Measurements from ENCODE around the gene PIM2. TPM values are rescaled to one million over a fixed set of nuclear protein-coding genes. Genes with fewer than 3 reads are reported as not detected.

PIM2 gene
- total and polyA plus RNA-seq, 2 experiments from 2014 or later = 11.5 to 16.8 TPM

GRCh38 chrX:48935301-48935670, 16.5 kb upstream of the PIM2 start:
- no peak overlapping the region for H3K4me3 ChIP-seq
- peaks cover 22% of the 10 kb centered on the region for H3K79me2 ChIP-seq
- no peak for TF ChIP-seq CTCF (IDR thresholded peaks at IDR 0.05; ENCODE audit: poor library complexity)
- TF ChIP-seq EZH2 (IDR thresholded peaks at IDR 0.05; ENCODE audit: borderline replicate concordance) = no peak
- no peak for TF ChIP-seq EZH2phosphoT487 (IDR thresholded peaks at IDR 0.05; ENCODE audit: low read depth, severe bottlenecking, unreplicated experiment)
- no peak for DNase-seq (ENCODE audit: low spot score)
- H3K27me3 ChIP-seq = no peaks in the 10 kb centered on the region
- no peaks in the 10 kb centered on the region for H3K4me1 ChIP-seq (ENCODE audit: insufficient read depth)
- no peak overlapping the region for H3K4me2 ChIP-seq
- H3K36me3 ChIP-seq (replicated peaks; ENCODE audit: insufficient read depth, low read depth) = no peaks in the 10 kb centered on the region
- H3K9me3 ChIP-seq (ENCODE audit: low read depth) = no peaks in the 10 kb centered on the region
- H2AFZ ChIP-seq = no peak overlapping the region
- H3K27ac ChIP-seq = no peak overlapping the region
- 100% methylated on average over 1 of the region's 1 CpG for WGBS (ENCODE audit: low lambda C conversion rate, missing lambda C conversion rate)
- peaks cover 6% of the 10 kb centered on the region for H4K20me1 ChIP-seq (ENCODE audit: insufficient read depth, poor library complexity, severe bottlenecking)
- no peaks in the 10 kb centered on the region for H3K9me2 ChIP-seq (replicated peaks; ENCODE audit: insufficient read depth)

- Histone ChIP-seq H3K27me3 (no peaks in the 10 kb centered on the region), H3K4me2 (no peak overlapping the region), H4K20me1 (ENCODE audit: insufficient read depth, poor library complexity, severe bottlenecking) (peaks cover 6% of the 10 kb centered on the region), H3K4me3 (no peak overlapping the region), H3K9me3 (ENCODE audit: low read depth) (no peaks in the 10 kb centered on the region), H2AFZ (no peak overlapping the region), H3K79me2 (peaks cover 17% of the 10 kb centered on the region), H3K36me3 (replicated peaks; ENCODE audit: insufficient read depth, low read depth) (no peaks in the 10 kb centered on the region), H3K4me1 (ENCODE audit: insufficient read depth) (no peaks in the 10 kb centered on the region), H3K9me2 (replicated peaks; ENCODE audit: insufficient read depth) (no peaks in the 10 kb centered on the region), H3K27ac (no peak overlapping the region)
- WGBS (ENCODE audit: low lambda C conversion rate, missing lambda C conversion rate) = 74% methylated on average over 7 of the region's 7 CpGs
- no peak for TF ChIP-seq EZH2phosphoT487 (IDR thresholded peaks at IDR 0.05; ENCODE audit: low read depth, severe bottlenecking, unreplicated experiment)
- TF ChIP-seq CTCF (IDR thresholded peaks at IDR 0.05; ENCODE audit: poor library complexity) = no peak
- no peak for TF ChIP-seq EZH2 (IDR thresholded peaks at IDR 0.05; ENCODE audit: borderline replicate concordance)
- no peak for DNase-seq (ENCODE audit: low spot score)
Observed at GRCh38 chrX:48934581-48935300, 15.9 kb upstream of the PIM2 start.

GRCh38 chrX:48933757-48934156, 14.9 kb upstream of the PIM2 start:
- 87% methylated on average over 2 of the region's 2 CpGs for WGBS (ENCODE audit: low lambda C conversion rate, missing lambda C conversion rate)
- H3K27me3 ChIP-seq = no peaks in the 10 kb centered on the region
- no peaks in the 10 kb centered on the region for H3K36me3 ChIP-seq (replicated peaks; ENCODE audit: insufficient read depth, low read depth)
- H3K4me3 ChIP-seq = no peak overlapping the region
- H3K9me3 ChIP-seq (ENCODE audit: low read depth) = no peaks in the 10 kb centered on the region
- H3K79me2 ChIP-seq = peaks cover 8% of the 10 kb centered on the region
- no peak overlapping the region for H3K27ac ChIP-seq
- no peaks in the 10 kb centered on the region for H3K9me2 ChIP-seq (replicated peaks; ENCODE audit: insufficient read depth)
- TF ChIP-seq EZH2phosphoT487 (IDR thresholded peaks at IDR 0.05; ENCODE audit: low read depth, severe bottlenecking, unreplicated experiment) (no peak), EZH2 (IDR thresholded peaks at IDR 0.05; ENCODE audit: borderline replicate concordance) (no peak), CTCF (IDR thresholded peaks at IDR 0.05; ENCODE audit: poor library complexity) (no peak)
- no peaks in the 10 kb centered on the region for H3K4me1 ChIP-seq (ENCODE audit: insufficient read depth)
- no peak overlapping the region for H3K4me2 ChIP-seq
- DNase-seq (ENCODE audit: low spot score) = no peak
- peaks cover 3% of the 10 kb centered on the region for H4K20me1 ChIP-seq (ENCODE audit: insufficient read depth, poor library complexity, severe bottlenecking)
- no peak overlapping the region for H2AFZ ChIP-seq

Data from hepatocyte (in vitro differentiated cells).